Esophagus muscularis mucosa (tissue), 3 donors: ENCODE data around the gene DEK.

ENCODE experiments used
- CTCF ChIP-seq, 3 experiments: fragments of 200-600 bp in 2 of 3; fragments of 450-650 bp in 1 of 3; sonication (generic) in 2 of 3; IDR thresholded peaks; one replicate each; pipeline ENCODE4 v1.5.1; 2017 to 2019; ENCODE audit warnings: antibody characterized with exemption in 3 of 3, mild to moderate bottlenecking in 2 of 3, moderate library complexity in 1 of 3
- EP300 ChIP-seq: sonication (generic); formaldehyde crosslinking; IDR thresholded peaks from one replicate; pipeline ENCODE4 v1.6.1; 2017; ENCODE audit warnings: antibody characterized with exemption

GRCh38 chr6:18237167-18237566 lies 27.2 kb downstream of the DEK start:
- TF ChIP-seq CTCF (IDR thresholded peaks at IDR 0.05), result no peak
- no peak for TF ChIP-seq EP300
